Measurements from ENCODE around the gene DNAJC27. TPM values are rescaled to one million over a fixed set of nuclear protein-coding genes. Genes with fewer than 3 reads are reported as not detected.

Gene DNAJC27
- total and polyA plus RNA-seq, 2 experiments from 2014 or later: 6.6 to 6.9 TPM

GRCh38 chr2:24957221-24957620, 14.5 kb downstream of the DNAJC27 start:
- Histone ChIP-seq H4K20me1 (ENCODE audit: insufficient read depth, poor library complexity, severe bottlenecking) (no peaks in the 10 kb centered on the region), H3K79me2 (no peaks in the 10 kb centered on the region), H3K4me3 (no peak overlapping the region), H3K9me2 (replicated peaks; ENCODE audit: insufficient read depth) (no peaks in the 10 kb centered on the region), H3K4me2 (no peak overlapping the region), H3K27me3 (no peaks in the 10 kb centered on the region), H3K4me1 (ENCODE audit: insufficient read depth) (no peaks in the 10 kb centered on the region), H2AFZ (no peak overlapping the region), H3K9me3 (ENCODE audit: low read depth) (peaks cover 8% of the 10 kb centered on the region), H3K36me3 (replicated peaks; ENCODE audit: insufficient read depth, low read depth) (peaks cover 3% of the 10 kb centered on the region), H3K27ac (no peak overlapping the region)
- TF ChIP-seq CTCF (IDR thresholded peaks at IDR 0.05; ENCODE audit: poor library complexity) (no peak), EZH2 (IDR thresholded peaks at IDR 0.05; ENCODE audit: borderline replicate concordance) (no peak), EZH2phosphoT487 (IDR thresholded peaks at IDR 0.05; ENCODE audit: low read depth, severe bottlenecking, unreplicated experiment) (no peak)
- WGBS (ENCODE audit: low lambda C conversion rate, missing lambda C conversion rate): 100% methylated on average over 1 of the region's 1 CpG
- no peak for DNase-seq (ENCODE audit: low spot score)

- Histone ChIP-seq H3K27me3 (no peaks in the 10 kb centered on the region), H2AFZ (no peak overlapping the region), H3K4me3 (no peak overlapping the region), H3K9me2 (replicated peaks; ENCODE audit: insufficient read depth) (no peaks in the 10 kb centered on the region), H4K20me1 (ENCODE audit: insufficient read depth, poor library complexity, severe bottlenecking) (no peaks in the 10 kb centered on the region), H3K27ac (no peak overlapping the region), H3K9me3 (ENCODE audit: low read depth) (peaks cover 8% of the 10 kb centered on the region), H3K79me2 (no peaks in the 10 kb centered on the region), H3K4me1 (ENCODE audit: insufficient read depth) (no peaks in the 10 kb centered on the region), H3K4me2 (no peak overlapping the region), H3K36me3 (replicated peaks; ENCODE audit: insufficient read depth, low read depth) (peaks cover 3% of the 10 kb centered on the region)
- DNase-seq (ENCODE audit: low spot score): no peak
- TF ChIP-seq EZH2 (IDR thresholded peaks at IDR 0.05; ENCODE audit: borderline replicate concordance) (no peak), CTCF (IDR thresholded peaks at IDR 0.05; ENCODE audit: poor library complexity) (no peak), EZH2phosphoT487 (IDR thresholded peaks at IDR 0.05; ENCODE audit: low read depth, severe bottlenecking, unreplicated experiment) (no peak)
Measured at GRCh38 chr2:24955921-24956320, 15.8 kb downstream of the DNAJC27 start.

- Histone ChIP-seq H3K27ac (no peak overlapping the region), H3K4me2 (no peak overlapping the region), H3K27me3 (no peaks in the 10 kb centered on the region), H3K4me3 (no peak overlapping the region), H3K9me2 (replicated peaks; ENCODE audit: insufficient read depth) (no peaks in the 10 kb centered on the region), H3K79me2 (no peaks in the 10 kb centered on the region), H4K20me1 (ENCODE audit: insufficient read depth, poor library complexity, severe bottlenecking) (no peaks in the 10 kb centered on the region), H3K9me3 (ENCODE audit: low read depth) (peaks cover 8% of the 10 kb centered on the region), H3K4me1 (ENCODE audit: insufficient read depth) (no peaks in the 10 kb centered on the region), H3K36me3 (replicated peaks; ENCODE audit: insufficient read depth, low read depth) (peaks cover 3% of the 10 kb centered on the region), H2AFZ (no peak overlapping the region)
- no peak for DNase-seq (ENCODE audit: low spot score)
- TF ChIP-seq EZH2 (IDR thresholded peaks at IDR 0.05; ENCODE audit: borderline replicate concordance) (no peak), CTCF (IDR thresholded peaks at IDR 0.05; ENCODE audit: poor library complexity) (no peak), EZH2phosphoT487 (IDR thresholded peaks at IDR 0.05; ENCODE audit: low read depth, severe bottlenecking, unreplicated experiment) (no peak)
Measured at GRCh38 chr2:24955232-24955631, 16.5 kb downstream of the DNAJC27 start.

- Histone ChIP-seq H3K36me3 (replicated peaks; ENCODE audit: insufficient read depth, low read depth) (no peaks in the 10 kb centered on the region), H3K4me1 (ENCODE audit: insufficient read depth) (no peaks in the 10 kb centered on the region), H3K27ac (no peak overlapping the region), H3K4me3 (no peak overlapping the region), H3K9me2 (replicated peaks; ENCODE audit: insufficient read depth) (no peaks in the 10 kb centered on the region), H3K27me3 (no peaks in the 10 kb centered on the region), H3K9me3 (ENCODE audit: low read depth) (no peaks in the 10 kb centered on the region), H3K79me2 (no peaks in the 10 kb centered on the region), H3K4me2 (no peak overlapping the region), H2AFZ (no peak overlapping the region), H4K20me1 (ENCODE audit: insufficient read depth, poor library complexity, severe bottlenecking) (no peaks in the 10 kb centered on the region)
- WGBS (ENCODE audit: low lambda C conversion rate, missing lambda C conversion rate): 96% methylated on average over 7 of the region's 7 CpGs
- no peak for TF ChIP-seq CTCF (IDR thresholded peaks at IDR 0.05; ENCODE audit: poor library complexity)
- no peak for TF ChIP-seq EZH2 (IDR thresholded peaks at IDR 0.05; ENCODE audit: borderline replicate concordance)
- no peak for TF ChIP-seq EZH2phosphoT487 (IDR thresholded peaks at IDR 0.05; ENCODE audit: low read depth, severe bottlenecking, unreplicated experiment)
- no peak for DNase-seq (ENCODE audit: low spot score)
Measured at GRCh38 chr2:24950102-24950501, 21.7 kb downstream of the DNAJC27 start.
